Activated gamma-delta T cell treated with Interleukin-2 at 50 U/mL for 16 hours (primary cell): ENCODE measurements around the gene STPG4.

Source experiments
- DNase-seq: peaks from one replicate; pipeline ENCODE4 v3.0.0-alpha.2; 2020

Gene STPG4

GRCh38 chr2:47069628-47070154 is 85.4 kb downstream of the STPG4 start:
- no peak for DNase-seq

GRCh38 chr2:47068981-47069627 is 86.0 kb downstream of the STPG4 start:
- DNase-seq: no peak

- no peak for DNase-seq
These were observed 87.2 kb downstream of the STPG4 start for GRCh38 chr2:47067788-47068407.

GRCh38 chr2:47065771-47066380 is 89.2 kb downstream of the STPG4 start:
- DNase-seq: no peak

- no peak for DNase-seq
These were observed 89.8 kb downstream of the STPG4 start for GRCh38 chr2:47065343-47065742.

- no peak for DNase-seq
These were observed 91.0 kb downstream of the STPG4 start for GRCh38 chr2:47064106-47064505.

- DNase-seq: no peak
These were observed 91.6 kb downstream of the STPG4 start for GRCh38 chr2:47063538-47063930.

- DNase-seq: no peak
These were observed 92.2 kb downstream of the STPG4 start for GRCh38 chr2:47062681-47063537.

GRCh38 chr2:47061944-47062678 is 93.0 kb downstream of the STPG4 start:
- no peak for DNase-seq

- DNase-seq: no peak
These were observed 94.4 kb downstream of the STPG4 start for GRCh38 chr2:47060652-47061170.

GRCh38 chr2:47058003-47058931 is 96.8 kb downstream of the STPG4 start:
- no peak for DNase-seq

- DNase-seq: no peak
These were observed 97.5 kb downstream of the STPG4 start for GRCh38 chr2:47057687-47058002.

GRCh38 chr2:47056868-47057686 is 98.0 kb downstream of the STPG4 start:
- no peak for DNase-seq

GRCh38 chr2:47056374-47056773 is 98.7 kb downstream of the STPG4 start:
- DNase-seq: no peak

GRCh38 chr2:47054868-47055267 is 100.2 kb downstream of the STPG4 start:
- no peak for DNase-seq

GRCh38 chr2:47054036-47054555 is 101.0 kb downstream of the STPG4 start:
- no peak for DNase-seq

- DNase-seq: no peak
These were observed 102.3 kb downstream of the STPG4 start for GRCh38 chr2:47052847-47053246.

- DNase-seq: no peak
These were observed 103.5 kb downstream of the STPG4 start for GRCh38 chr2:47051562-47051961.

- DNase-seq: no peak
These were observed 104.3 kb downstream of the STPG4 start for GRCh38 chr2:47050762-47051161.
